Choroid plexus epithelial cell (primary cell): ENCODE data around the gene PRKG1.

Experiments
- DNase-seq: peaks from one replicate; pipeline ENCODE4 v3.0.0-alpha.2; 2010; ENCODE audit warnings: low read depth
- H3K4me3 ChIP-seq: 2 replicates; pipeline ENCODE4 v1.5.1; 2011; ENCODE audit warnings: low read depth, mild to moderate bottlenecking, control low read depth, low read length, moderate library complexity
- CTCF ChIP-seq: conservative IDR thresholded peaks from 2 replicates; pipeline ENCODE4 v1.5.1; 2011; ENCODE audit warnings: low read depth, mild to moderate bottlenecking, control low read depth, inconsistent platforms, low read length, moderate library complexity

PRKG1 gene

GRCh38 chr10:51416494-51416893 is 342.2 kb downstream of the PRKG1 start:
- no peak for TF ChIP-seq CTCF
- DNase-seq = no peak
- H3K4me3 ChIP-seq = no peak overlapping the region

DNA sequence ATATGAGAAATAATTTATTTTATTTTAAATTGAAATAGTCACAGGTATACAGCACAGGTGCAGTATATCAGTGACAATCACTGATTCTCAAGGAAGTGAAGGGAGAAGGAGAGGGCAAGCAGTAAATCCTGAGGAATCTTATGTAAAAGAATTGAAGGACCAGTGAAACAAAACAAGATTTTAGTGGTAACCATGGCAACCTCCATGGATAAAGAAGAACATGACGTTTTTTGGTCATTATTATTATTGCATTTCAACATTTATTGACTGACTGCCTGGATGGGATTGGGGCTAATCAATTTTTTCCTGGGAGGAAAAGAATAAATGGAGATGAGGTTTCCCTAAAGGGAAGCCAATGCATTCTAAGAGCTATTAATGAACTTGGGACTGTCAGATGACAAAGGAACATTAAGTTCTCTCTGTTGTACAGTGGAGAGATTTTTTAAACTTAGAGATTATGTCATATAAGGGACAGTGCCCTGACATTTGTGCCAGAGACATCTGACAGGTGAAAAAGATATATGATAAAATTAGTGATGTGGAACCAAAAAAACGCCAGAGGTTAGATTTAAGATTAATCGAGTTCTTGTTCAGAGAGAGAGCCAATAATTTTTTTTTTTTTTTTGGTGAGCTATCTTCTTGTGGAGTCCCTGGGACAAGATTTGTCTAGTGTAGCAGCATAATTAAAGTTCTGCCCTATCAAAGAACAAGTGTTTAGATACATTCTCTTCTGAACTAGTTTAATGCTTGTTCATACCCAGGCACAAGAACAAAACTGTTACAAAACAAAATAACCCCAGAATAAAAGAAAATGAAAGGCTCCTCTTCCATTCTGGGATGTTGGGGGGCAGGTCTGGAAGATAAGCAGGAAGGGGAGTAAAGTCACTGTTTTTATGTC is 345.2 kb downstream of the PRKG1 start:
- no peak for TF ChIP-seq CTCF
- no peak for DNase-seq
- no peak overlapping the region for H3K4me3 ChIP-seq

DNA sequence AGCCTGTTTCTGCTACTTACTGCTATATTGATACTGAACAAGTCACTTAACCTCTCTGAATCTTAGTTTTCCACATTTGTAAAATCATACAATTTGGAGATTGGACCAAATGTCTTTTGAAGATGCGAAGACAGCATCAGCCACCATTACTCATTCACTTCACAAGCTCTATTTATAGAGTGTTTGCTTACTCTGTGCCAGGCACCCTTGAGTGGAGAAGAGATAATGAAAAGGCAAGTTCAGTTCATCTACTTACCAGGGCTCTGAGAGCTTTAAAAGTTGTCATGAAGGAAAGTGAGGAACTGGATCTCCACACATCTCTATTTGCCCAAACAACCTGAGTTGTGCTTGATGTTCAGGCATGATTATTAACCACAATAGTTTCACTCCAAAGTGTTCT is 347.6 kb downstream of the PRKG1 start:
- no peak for TF ChIP-seq CTCF
- peak; percentile 21 for DNase-seq
- H3K4me3 ChIP-seq = no peak overlapping the region

- peak; percentile 89 for TF ChIP-seq CTCF
- no peak overlapping the region for H3K4me3 ChIP-seq
- peak; percentile 84 for DNase-seq
Observed at GRCh38 chr10:51422311-51423120, 348.2 kb downstream of the PRKG1 start.

DNA sequence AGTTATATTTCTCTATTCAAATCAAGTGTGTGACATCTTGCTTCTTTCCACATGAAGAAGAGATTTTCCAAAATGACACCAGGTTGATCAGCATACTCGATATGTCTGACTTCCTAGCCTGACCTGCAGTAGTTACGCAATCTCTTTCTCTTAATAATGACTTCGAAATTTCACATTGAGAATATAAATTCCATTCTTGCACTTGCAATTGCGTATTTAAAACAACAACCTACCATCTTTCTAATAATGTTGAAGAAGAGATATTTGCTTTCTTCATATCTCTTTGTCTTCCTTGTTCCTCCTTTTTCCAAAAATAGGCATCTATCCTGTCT is 348.8 kb downstream of the PRKG1 start:
- no peak for DNase-seq
- no peak overlapping the region for H3K4me3 ChIP-seq
- no peak for TF ChIP-seq CTCF

- no peak overlapping the region for H3K4me3 ChIP-seq
- no peak for TF ChIP-seq CTCF
- peak; percentile 54 for DNase-seq
Observed at GRCh38 chr10:51425431-51425830, 351.1 kb downstream of the PRKG1 start.

DNA sequence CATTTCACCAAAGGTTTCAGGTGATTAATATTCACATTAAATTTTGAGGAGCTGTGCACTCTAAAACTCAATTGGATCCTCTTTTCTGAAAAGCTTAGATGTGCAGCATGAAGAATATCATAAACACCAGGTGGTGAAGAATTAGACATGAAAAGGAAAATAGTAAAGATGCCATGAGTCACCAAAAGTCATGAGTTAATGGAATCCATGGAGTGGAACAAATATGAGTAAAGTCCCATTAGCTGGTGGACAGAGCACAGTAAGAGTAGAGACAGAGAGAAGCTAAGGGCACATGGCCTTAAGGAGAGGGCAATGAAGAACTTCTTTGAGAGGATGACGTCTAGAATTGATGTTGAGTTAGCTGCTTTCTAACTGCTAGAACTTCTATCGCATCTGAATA is 353.5 kb downstream of the PRKG1 start:
- no peak for TF ChIP-seq CTCF
- DNase-seq = no peak
- no peak overlapping the region for H3K4me3 ChIP-seq
